Hematopoietic multipotent progenitor cell (in vitro differentiated cells): ENCODE data around the gene SPATC1L. TPM values are rescaled to one million over a fixed set of nuclear protein-coding genes. Genes with fewer than 3 reads are reported as not detected.
A peak's percentile ranks its signal among the peaks of the same experiment; 100 is the strongest.
"Not testable (repeated sequence)": the region's sequence is repeated elsewhere in the genome, so short reads cannot be mapped to it uniquely, and the experiment has no call there.

Experiments used
- DNase-seq, 3 donors: peaks; one replicate each; pipeline ENCODE4 v3.0.0-alpha.2; 2011 to 2015; ENCODE audit warnings: low read depth in 2 of 3, low spot score in 2 of 3
- total RNA-seq: library from RNA; depleted of rRNA; stranded (reverse); fragments of >200 nt; gene quantifications from one replicate; pipeline ENCODE4 v1.2.3, GENCODE V29; 2012

Gene SPATC1L
- total RNA-seq, 1 donor: 21.5 TPM

- no peak for DNase-seq
Observed at GRCh38 chr21:46152927-46153246, 31.4 kb downstream of the SPATC1L start.

GRCh38 chr21:46151989-46152926 is 32.0 kb downstream of the SPATC1L start:
- no peak for DNase-seq

- no peak for DNase-seq
Observed at GRCh38 chr21:46151261-46151988, 32.8 kb downstream of the SPATC1L start.

GRCh38 chr21:46150491-46151121 is 33.7 kb downstream of the SPATC1L start:
- DNase-seq: no peak

GRCh38 chr21:46150073-46150472 is 34.2 kb downstream of the SPATC1L start:
- DNase-seq: no peak

GRCh38 chr21:46149205-46149901 is 34.9 kb downstream of the SPATC1L start:
- DNase-seq: no peak

- no peak for DNase-seq
Observed at GRCh38 chr21:46148106-46148505, 36.2 kb downstream of the SPATC1L start.

GRCh38 chr21:46147429-46147828 is 36.8 kb downstream of the SPATC1L start:
- peak in 2 of 3 donors; percentile 42 to 63 for DNase-seq

GRCh38 chr21:46146856-46147255 is 37.4 kb downstream of the SPATC1L start:
- DNase-seq: no peak

GRCh38 chr21:46145840-46146691 is 38.2 kb downstream of the SPATC1L start:
- DNase-seq: no peak

- no peak for DNase-seq
Observed at GRCh38 chr21:46145159-46145839, 39.0 kb downstream of the SPATC1L start.

GRCh38 chr21:46144464-46145070 is 39.7 kb downstream of the SPATC1L start:
- no peak for DNase-seq

- no peak for DNase-seq
Observed at GRCh38 chr21:46142582-46143473, 41.4 kb downstream of the SPATC1L start.

DNA sequence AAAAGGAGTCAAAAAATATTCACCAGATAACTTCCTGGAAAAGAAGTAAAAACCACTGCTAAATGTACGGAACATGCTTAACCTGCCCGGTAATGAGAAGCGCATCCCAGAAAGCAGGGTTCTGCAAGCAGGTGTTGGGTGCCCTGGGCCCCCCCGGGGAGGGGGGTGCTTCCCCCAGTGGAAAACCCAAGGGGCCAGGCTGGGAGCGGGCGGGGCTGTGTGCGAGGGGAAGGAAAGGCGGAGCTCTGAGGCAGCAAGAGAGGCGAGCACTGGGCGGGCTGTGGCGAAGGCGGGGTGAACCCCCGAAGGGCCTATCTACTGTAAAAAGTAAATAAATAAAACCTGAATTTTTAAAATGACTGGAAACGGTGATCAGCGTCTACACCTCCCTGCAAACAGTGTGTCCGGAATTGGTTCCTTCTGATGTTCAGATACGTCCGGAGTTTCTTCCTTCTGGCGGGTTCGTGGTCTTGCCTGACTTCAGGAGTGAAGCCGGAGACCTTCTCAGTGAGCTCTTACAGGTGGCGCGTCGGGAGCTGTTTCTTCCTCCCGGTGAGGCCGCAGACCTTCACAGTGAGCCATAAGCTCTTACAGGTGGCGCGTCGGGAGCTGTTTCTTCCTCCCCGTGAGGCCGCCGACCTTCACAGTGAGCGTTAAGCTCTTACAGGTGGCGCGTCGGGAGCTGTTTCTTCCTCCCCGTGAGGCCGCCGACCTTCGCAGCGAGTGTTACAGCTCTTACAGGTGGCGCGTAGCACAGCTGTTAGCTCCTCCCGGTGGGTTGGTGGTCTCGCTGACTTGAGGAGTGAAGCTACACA is 42.3 kb downstream of the SPATC1L start:
- no peak for DNase-seq

DNA sequence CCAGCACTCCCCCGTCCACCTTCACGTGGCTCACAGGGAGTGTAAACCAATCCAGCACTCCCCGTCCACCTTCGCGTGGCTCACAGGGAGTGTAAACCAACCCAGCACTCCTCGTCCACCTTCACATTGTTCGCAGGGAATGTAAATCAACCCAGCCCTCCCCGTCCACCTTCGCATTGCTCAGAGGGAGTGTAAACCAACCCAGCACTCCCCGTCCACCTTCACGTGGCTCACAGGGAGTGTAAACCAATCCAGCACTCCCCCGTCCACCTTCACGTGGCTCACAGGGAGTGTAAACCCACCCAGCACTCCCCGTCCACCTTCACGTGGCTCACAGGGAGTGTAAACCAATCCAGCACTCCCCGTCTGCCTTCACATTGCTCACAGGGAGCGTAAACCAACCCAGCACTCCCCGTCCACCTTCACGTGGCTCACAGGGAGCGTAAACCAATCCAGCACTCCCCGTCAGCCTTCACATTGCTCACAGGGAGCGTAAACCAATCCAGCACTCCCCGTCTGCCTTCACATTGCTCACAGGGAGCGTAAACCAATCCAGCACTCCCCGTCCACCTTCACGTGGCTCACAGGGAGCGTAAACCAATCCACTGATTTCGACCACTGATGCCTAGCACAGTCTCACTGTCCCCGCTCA is 43.8 kb downstream of the SPATC1L start:
- not testable (repeated sequence) for DNase-seq

DNA sequence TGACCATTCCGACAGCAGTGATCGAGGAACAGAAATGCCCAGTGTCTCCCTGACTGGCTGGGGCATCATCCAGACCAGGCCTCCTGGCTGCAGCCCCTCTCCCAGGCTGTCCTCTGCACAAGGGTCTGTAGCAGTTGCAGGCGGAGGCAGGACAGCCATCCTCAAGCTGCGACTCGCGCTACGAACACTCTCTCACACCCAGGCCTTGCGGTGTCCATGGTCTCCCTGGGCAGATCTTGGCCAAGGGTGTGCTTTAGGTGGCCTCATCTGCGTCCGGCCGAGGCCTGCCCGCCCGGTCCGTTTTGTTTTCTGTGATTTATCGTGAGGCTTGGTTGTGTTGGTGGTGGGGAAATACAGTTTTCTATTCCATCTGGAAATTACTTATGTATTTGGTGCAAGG is 44.6 kb downstream of the SPATC1L start:
- DNase-seq: no peak
